Tibial nerve (tissue), 4 donors: ENCODE results near the gene PDSS2.

ENCODE experiments used
- CTCF ChIP-seq, 5 experiments: fragments of 200-600 bp in 3 of 5; fragments of 450-650 bp in 2 of 5; sonication (generic) in 3 of 5; IDR thresholded peaks; one replicate each; pipeline ENCODE4 v1.5.1; 2016 to 2019; ENCODE audit warnings: antibody characterized with exemption in 5 of 5, mild to moderate bottlenecking in 3 of 5, moderate library complexity in 2 of 5
- EP300 ChIP-seq, 2 donors: sonication (generic); formaldehyde crosslinking; IDR thresholded peaks; one replicate each; pipeline ENCODE4 v1.6.1; 2017; ENCODE audit warnings: antibody characterized with exemption in 2 of 2, mild to moderate bottlenecking in 1 of 2
- POLR2A ChIP-seq, 2 donors: fragments of 450-650 bp; IDR thresholded peaks; one replicate each; pipeline ENCODE4 v1.6.1; 2017; ENCODE audit warnings: antibody characterized with exemption in 2 of 2, mild to moderate bottlenecking in 2 of 2, moderate library complexity in 2 of 2

- TF ChIP-seq CTCF (IDR thresholded peaks at IDR 0.05) (no peak), POLR2A (IDR thresholded peaks at IDR 0.05) (no peak), EP300 (IDR thresholded peaks at IDR 0.05) (no peak)
Observed at GRCh38 chr6:107493158-107494057, 34.0 kb upstream of the PDSS2 start.
